SJCRH30 (cell line): ENCODE measurements around the gene KCNMA1. TPM values are rescaled to one million over a fixed set of nuclear protein-coding genes. Genes with fewer than 3 reads are reported as not detected.

Source experiments
- DNase-seq, 2 experiments: peaks; one replicate each; pipeline ENCODE4 v3.0.0-alpha.2; 2015 to 2020
- H3K27ac ChIP-seq: fragments of 250-450 bp; sonication (Bioruptor Pico); 2 replicates; pipeline ENCODE4 v1.5.1; 2020; ENCODE audit warnings: mild to moderate bottlenecking, moderate library complexity
- H3K27me3 ChIP-seq: fragments of 250-450 bp; sonication (Bioruptor Pico); 2 replicates; pipeline ENCODE4 v1.5.1; 2020; ENCODE audit warnings: mild to moderate bottlenecking, moderate library complexity
- H3K36me3 ChIP-seq: fragments of 250-450 bp; sonication (Bioruptor Pico); 2 replicates; pipeline ENCODE4 v1.5.1; 2020; ENCODE audit warnings: mild to moderate bottlenecking, moderate library complexity
- H3K4me1 ChIP-seq: fragments of 250-450 bp; sonication (Bioruptor Pico); 2 replicates; pipeline ENCODE4 v1.5.1; 2020; ENCODE audit warnings: mild to moderate bottlenecking, moderate library complexity
- H3K4me3 ChIP-seq: fragments of 250-450 bp; sonication (Bioruptor Pico); 2 replicates; pipeline ENCODE4 v1.5.1; 2020; ENCODE audit warnings: mild to moderate bottlenecking, moderate library complexity
- H3K9me3 ChIP-seq: fragments of 250-450 bp; sonication (Bioruptor Pico); replicated peaks from 2 replicates; pipeline ENCODE4 v1.5.1; 2020; ENCODE audit warnings: mild to moderate bottlenecking, moderate library complexity
- total RNA-seq: library from RNA; depleted of rRNA; stranded (reverse); fragments of >200 nt; shearing (Covaris generic); gene quantifications from 2 replicates; pipeline ENCODE4 v1.2.3, GENCODE V29; 2014

KCNMA1 gene
- total RNA-seq, 1 experiment from 2014 or later: 0.69 TPM

GRCh38 chr10:77456414-77456813 is 181.2 kb downstream of the KCNMA1 start:
- DNase-seq: peak in 1 of 2 experiments; percentile 18
- no peaks in the 10 kb centered on the region for H3K36me3 ChIP-seq
- H3K9me3 ChIP-seq: no peaks in the 10 kb centered on the region
- 0 out of 2 replicates have a peak, but pooled peaks cover 9% of the 10 kb centered on the region for H3K27me3 ChIP-seq
- no peak overlapping the region for H3K27ac ChIP-seq
- no peak overlapping the region for H3K4me3 ChIP-seq
- H3K4me1 ChIP-seq: no peaks in the 10 kb centered on the region

DNA sequence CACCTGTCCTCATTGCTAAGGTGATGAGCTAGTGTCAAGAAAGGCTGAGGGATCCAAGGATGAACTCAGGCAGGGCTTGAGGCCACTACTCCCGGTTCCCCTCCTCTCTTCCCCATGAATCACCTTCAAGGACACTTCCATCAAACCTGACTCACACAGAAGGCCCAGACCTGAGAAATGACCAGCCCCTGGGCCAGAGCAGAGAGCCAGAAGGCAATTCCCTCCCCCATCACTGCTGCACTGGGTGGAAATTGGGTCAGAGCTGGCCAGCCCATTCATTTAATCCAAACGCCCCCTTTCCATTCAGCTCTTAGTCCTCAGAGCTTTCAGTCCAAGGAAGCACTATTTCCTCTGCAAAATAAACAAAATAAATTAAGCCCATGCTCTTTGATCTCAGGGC is 182.0 kb downstream of the KCNMA1 start:
- Histone ChIP-seq H3K4me1 (no peaks in the 10 kb centered on the region), H3K9me3 (no peaks in the 10 kb centered on the region), H3K4me3 (no peak overlapping the region), H3K27me3 (0 out of 2 replicates have a peak, but pooled peaks cover 9% of the 10 kb centered on the region), H3K36me3 (no peaks in the 10 kb centered on the region), H3K27ac (no peak overlapping the region)
- DNase-seq: no peak

DNA sequence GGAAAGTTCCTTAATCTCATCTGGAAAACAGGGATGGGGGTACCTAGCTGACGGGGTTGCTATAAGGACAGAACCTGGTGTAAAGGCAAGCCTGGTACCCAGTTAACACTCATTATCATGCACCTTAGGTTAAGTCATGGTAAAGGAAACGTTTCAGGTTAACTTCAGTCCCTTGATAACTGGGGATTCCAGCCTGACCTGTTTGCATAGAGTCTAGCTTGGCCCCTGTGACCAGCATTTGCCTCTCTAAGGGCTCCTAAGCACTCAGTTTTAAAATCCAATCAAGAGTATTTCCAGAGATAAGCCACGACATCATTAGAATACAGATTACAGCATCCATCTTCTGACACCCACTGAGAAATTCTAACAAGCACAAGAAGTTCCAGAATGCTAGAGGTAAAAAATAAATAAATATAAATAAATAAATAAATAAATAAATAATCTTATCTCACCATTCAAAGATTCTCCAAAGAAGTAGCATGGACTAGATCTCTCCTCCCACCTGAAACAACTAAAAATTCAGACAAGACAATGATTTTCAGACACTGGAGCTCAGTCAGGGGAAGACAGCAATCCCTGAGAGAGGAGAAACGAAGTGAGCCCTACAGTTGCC is 184.6 kb downstream of the KCNMA1 start:
- Histone ChIP-seq H3K4me3 (no peak overlapping the region), H3K9me3 (no peaks in the 10 kb centered on the region), H3K27me3 (0 out of 2 replicates have a peak, but pooled peaks cover 9% of the 10 kb centered on the region), H3K4me1 (no peaks in the 10 kb centered on the region), H3K27ac (no peak overlapping the region), H3K36me3 (no peaks in the 10 kb centered on the region)
- no peak for DNase-seq

DNA sequence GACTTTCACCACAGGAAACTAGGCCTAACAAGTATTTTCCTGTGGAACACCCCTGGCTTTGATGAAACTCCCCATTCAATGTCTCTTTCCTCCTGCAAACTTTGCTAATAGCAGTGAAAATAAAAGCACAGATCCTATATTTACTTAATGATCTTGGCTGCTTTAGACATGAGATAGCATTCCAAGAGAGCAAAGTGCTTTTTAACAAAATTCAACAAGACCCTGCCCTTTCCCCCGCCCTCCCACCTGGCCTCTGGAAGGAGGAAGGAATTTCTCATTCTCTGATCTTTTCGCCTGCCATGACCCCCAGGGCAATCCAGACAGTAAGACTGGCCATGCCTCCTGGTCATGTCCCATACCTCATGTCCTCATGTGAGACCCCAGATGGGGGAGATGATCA is 185.7 kb downstream of the KCNMA1 start:
- Histone ChIP-seq H3K36me3 (no peaks in the 10 kb centered on the region), H3K4me1 (no peaks in the 10 kb centered on the region), H3K27me3 (0 out of 2 replicates have a peak, but pooled peaks cover 9% of the 10 kb centered on the region), H3K4me3 (no peak overlapping the region), H3K9me3 (no peaks in the 10 kb centered on the region), H3K27ac (no peak overlapping the region)
- DNase-seq: no peak

GRCh38 chr10:77448226-77448625 is 189.4 kb downstream of the KCNMA1 start:
- Histone ChIP-seq H3K36me3 (no peaks in the 10 kb centered on the region), H3K4me1 (no peaks in the 10 kb centered on the region), H3K27me3 (no peaks in the 10 kb centered on the region), H3K27ac (no peak overlapping the region), H3K9me3 (no peaks in the 10 kb centered on the region), H3K4me3 (no peak overlapping the region)
- no peak for DNase-seq

DNA sequence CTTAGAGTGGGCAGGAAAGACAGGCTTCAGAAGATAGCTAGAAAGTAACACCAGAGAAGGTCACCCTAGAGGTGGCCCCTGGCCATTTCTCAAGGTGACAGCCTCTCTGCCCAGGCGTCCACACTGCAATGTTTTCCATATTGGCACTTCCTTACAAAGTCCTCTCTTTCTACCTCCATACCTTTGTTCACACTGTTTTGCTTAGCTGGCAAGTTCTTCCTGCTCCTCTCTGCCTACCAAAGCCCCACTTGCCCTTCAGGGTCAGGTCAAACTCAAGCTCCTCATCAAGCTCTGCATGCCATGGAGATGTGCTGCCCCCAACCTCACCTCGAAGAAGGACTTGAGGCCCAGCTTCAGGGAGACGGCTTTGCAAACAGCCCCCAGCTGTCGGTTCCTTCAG is 190.9 kb downstream of the KCNMA1 start:
- Histone ChIP-seq H3K36me3 (no peaks in the 10 kb centered on the region), H3K27me3 (no peaks in the 10 kb centered on the region), H3K9me3 (no peaks in the 10 kb centered on the region), H3K4me1 (no peaks in the 10 kb centered on the region), H3K4me3 (no peak overlapping the region), H3K27ac (no peak overlapping the region)
- DNase-seq: no peak

DNA sequence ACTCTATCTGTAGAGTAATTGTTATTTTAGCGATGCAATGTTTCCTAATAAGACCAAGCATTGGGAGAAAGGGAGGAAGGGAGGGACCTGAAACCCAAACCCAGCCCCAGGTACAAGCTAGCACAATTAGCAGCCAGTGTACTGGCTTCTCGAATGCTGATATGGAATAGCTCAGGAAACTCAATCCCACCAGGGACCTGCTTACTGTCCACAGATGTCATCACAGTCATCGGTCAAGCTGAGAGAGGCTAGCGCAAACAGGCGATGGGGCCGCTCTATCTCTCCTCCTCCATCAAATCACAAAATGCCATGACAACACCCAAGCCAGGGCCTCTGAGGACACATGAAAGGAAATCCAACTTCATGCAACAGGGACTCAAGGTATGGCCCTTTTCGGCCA is 192.1 kb downstream of the KCNMA1 start:
- H3K27ac ChIP-seq: no peak overlapping the region
- no peaks in the 10 kb centered on the region for H3K4me1 ChIP-seq
- no peak overlapping the region for H3K4me3 ChIP-seq
- H3K9me3 ChIP-seq: no peaks in the 10 kb centered on the region
- H3K36me3 ChIP-seq: no peaks in the 10 kb centered on the region
- H3K27me3 ChIP-seq: no peaks in the 10 kb centered on the region
- DNase-seq: no peak

DNA sequence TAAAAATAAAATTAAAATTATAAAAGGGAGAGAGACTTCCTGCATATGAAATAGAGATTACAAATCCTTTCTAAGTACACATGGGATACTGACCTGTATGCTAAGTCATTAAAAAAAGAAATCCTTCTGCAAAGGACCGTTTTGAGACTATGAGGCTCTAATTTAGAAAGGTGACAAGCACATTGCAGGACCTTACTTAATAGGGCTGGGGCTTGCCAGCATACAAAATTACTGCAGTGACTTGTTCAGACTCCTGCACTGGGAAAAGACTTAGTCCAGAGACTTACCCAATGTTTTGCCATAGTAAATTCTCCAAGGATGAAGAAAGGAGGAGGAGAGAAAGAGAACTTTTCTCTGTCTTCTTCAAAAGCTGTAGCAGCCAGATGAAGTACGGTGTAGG is 193.6 kb downstream of the KCNMA1 start:
- DNase-seq: no peak
- H3K9me3 ChIP-seq: no peaks in the 10 kb centered on the region
- H3K27ac ChIP-seq: no peak overlapping the region
- H3K4me3 ChIP-seq: no peak overlapping the region
- H3K36me3 ChIP-seq: no peaks in the 10 kb centered on the region
- H3K4me1 ChIP-seq: no peaks in the 10 kb centered on the region
- no peaks in the 10 kb centered on the region for H3K27me3 ChIP-seq

- no peaks in the 10 kb centered on the region for H3K36me3 ChIP-seq
- no peak overlapping the region for H3K4me3 ChIP-seq
- H3K4me1 ChIP-seq: no peaks in the 10 kb centered on the region; the same call in 1 of the 2 replicates
- DNase-seq: no peak
- no peaks in the 10 kb centered on the region for H3K27me3 ChIP-seq
- H3K27ac ChIP-seq: no peak overlapping the region
- H3K9me3 ChIP-seq: no peaks in the 10 kb centered on the region
Measured at GRCh38 chr10:77442699-77443189, 194.9 kb downstream of the KCNMA1 start.

- no peaks in the 10 kb centered on the region for H3K36me3 ChIP-seq
- H3K4me1 ChIP-seq: peaks cover 10% of the 10 kb centered on the region
- no peaks in the 10 kb centered on the region for H3K27me3 ChIP-seq
- no peak for DNase-seq
- H3K9me3 ChIP-seq: no peaks in the 10 kb centered on the region
- no peak overlapping the region for H3K4me3 ChIP-seq
- H3K27ac ChIP-seq: no peak overlapping the region
Measured at GRCh38 chr10:77441353-77442166, 196.0 kb downstream of the KCNMA1 start.

DNA sequence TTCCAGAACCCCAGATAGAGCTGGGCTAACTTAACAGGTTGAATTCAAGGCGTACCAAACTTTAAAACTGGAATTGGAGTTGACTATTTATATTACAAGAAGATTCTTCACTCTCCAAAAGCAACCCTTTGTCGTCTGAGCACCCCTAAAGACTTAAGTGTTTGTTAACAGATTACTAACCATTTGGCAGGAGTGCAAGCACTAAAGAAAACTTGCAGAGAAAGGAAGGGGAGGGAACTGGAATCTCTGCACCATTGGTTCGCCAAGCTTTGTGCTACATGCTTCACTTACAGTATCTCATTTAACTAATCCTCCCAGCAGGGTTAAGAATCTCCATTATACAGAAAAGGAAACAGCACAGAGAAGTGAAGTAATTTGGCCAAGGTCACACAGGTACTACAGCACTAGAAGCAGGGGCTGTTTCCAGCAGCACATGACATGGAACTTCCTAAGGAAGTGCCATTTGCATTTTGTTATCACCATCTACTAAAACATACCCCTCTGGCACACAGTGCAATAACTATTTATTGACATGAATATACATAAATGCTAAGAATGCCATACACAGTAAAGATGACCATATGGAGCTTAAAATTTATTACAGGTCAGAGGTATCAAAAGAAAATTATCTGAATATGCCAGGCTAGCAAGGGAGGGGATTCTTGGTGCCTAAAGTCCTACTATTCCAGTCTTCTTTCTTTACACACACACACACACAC is 201.2 kb downstream of the KCNMA1 start:
- H3K36me3 ChIP-seq: no peaks in the 10 kb centered on the region
- H3K9me3 ChIP-seq: no peaks in the 10 kb centered on the region
- H3K4me1 ChIP-seq: peaks cover 25% of the 10 kb centered on the region
- no peak overlapping the region; the same call in 1 of the 2 replicates for H3K27ac ChIP-seq
- no peaks in the 10 kb centered on the region for H3K27me3 ChIP-seq
- DNase-seq: no peak
- no peak overlapping the region for H3K4me3 ChIP-seq

DNA sequence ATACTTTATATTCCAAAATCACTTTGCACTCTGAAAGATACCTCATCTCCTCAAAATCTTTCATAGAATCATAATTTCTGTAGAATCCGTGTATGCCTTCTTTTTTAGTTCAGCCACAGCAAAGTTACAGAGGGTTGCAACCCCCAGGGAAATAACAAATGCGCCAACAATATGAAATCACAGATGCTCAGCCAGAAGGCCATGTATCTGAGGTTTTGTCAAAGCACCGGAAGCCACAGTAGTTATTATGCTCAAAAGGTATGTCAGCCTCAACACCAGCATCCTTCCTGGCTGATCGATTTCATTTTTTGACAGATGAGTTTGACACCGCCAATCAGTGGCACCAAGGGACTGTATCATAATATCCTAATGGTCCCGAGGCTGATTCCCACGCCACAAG is 204.1 kb downstream of the KCNMA1 start:
- Histone ChIP-seq H3K27me3 (no peaks in the 10 kb centered on the region), H3K4me1 (peaks cover 51% of the 10 kb centered on the region)
- no peak for DNase-seq

DNA sequence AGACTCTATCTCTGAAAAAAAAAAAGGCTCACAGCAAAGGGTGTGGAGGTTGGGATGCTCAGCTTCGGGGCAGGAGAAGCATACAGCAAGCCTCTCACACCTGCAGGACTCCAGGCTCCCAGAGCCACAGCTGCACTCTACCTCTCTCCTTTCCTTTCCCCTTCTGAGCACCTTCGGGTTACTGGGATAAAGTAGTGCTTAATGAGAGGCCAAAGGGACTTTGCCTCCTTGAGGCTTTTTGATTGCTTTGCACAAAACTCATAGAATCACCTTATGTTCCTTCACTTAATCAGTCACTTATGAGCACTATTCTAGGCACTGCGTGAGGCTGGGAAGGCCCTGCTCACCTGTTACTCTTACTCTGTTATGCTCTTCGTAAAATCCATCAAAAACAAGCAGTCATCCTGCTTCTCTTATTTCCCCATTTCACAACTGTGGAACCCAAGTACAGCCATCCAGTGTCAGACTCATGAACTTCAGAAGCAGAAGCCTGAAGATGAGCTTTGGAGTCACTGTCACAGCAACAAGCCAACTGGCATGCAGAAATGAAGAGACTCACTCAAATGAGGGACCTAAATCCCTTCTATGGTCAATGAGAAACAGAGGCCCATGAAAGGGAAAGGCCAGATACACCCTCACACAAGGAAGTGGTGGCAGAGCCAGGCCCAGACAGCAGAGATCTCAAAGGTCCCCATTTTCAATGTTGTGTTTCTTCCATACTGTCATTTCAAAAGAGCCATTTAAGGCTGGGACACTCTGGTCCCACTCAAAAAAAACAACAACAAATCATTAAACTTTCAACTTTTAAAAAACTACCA is 205.4 kb downstream of the KCNMA1 start:
- Histone ChIP-seq H3K4me1 (peaks cover 50% of the 10 kb centered on the region), H3K9me3 (no peaks in the 10 kb centered on the region), H3K4me3 (no peak overlapping the region), H3K27ac (peak overlapping the region; percentile 92), H3K27me3 (no peaks in the 10 kb centered on the region), H3K36me3 (no peaks in the 10 kb centered on the region)
- no peak for DNase-seq

More for the DNA sequence above, 204.1 kb downstream of the KCNMA1 start:
- no peaks in the 10 kb centered on the region for H3K36me3 ChIP-seq
- H3K4me3 ChIP-seq: no peak overlapping the region
- H3K27ac ChIP-seq: no peak overlapping the region
- no peaks in the 10 kb centered on the region for H3K9me3 ChIP-seq

- no peaks in the 10 kb centered on the region for H3K9me3 ChIP-seq
- H3K4me3 ChIP-seq: no peak overlapping the region
- no peaks in the 10 kb centered on the region for H3K27me3 ChIP-seq
- no peaks in the 10 kb centered on the region for H3K36me3 ChIP-seq
- peak; percentile 96 for DNase-seq
- peaks cover 46% of the 10 kb centered on the region for H3K4me1 ChIP-seq
- peak overlapping the region; percentile 92 for H3K27ac ChIP-seq
Measured at GRCh38 chr10:77431209-77431611, 206.4 kb downstream of the KCNMA1 start.
